NCI-H2227 (cell line): Measurements from ENCODE around the gene INTS3.

Experiments
- DNase-seq: peaks from one replicate; lab custom pipeline; 2025; ENCODE audit not compliant: unreplicated experiment; lab: John Stamatoyannopoulos, UW

INTS3 gene

GRCh38 chr1:153727463-153728304 lies at the start of gene INTS3:
Gene INTS3 (plus strand): TSS chr1:153728050. CDS start chr1:153728635, 585 bp downstream.
- DNase-seq = peak; percentile 100

- DNase-seq = peak; percentile 40
Measured at GRCh38 chr1:153678519-153679336, 49.1 kb upstream of the INTS3 start, which contains the start of gene NPR1. Gene NPR1 (plus strand): TSS chr1:153678688. CDS start chr1:153679109, 421 bp downstream.

GRCh38 chr1:153679337-153680119 lies 48.3 kb upstream of the INTS3 start:
- DNase-seq = peak; percentile 34

- DNase-seq = no peak
Measured at GRCh38 chr1:153680120-153680403, 47.8 kb upstream of the INTS3 start.

- no peak for DNase-seq
Measured at GRCh38 chr1:153682730-153683129, 45.1 kb upstream of the INTS3 start.

GRCh38 chr1:153683854-153684253 lies 44.0 kb upstream of the INTS3 start:
- DNase-seq = no peak

- DNase-seq = no peak
Measured at GRCh38 chr1:153684892-153685291, 43.0 kb upstream of the INTS3 start.

GRCh38 chr1:153685544-153686340 lies 42.1 kb upstream of the INTS3 start:
- no peak for DNase-seq

- DNase-seq = no peak
Measured at GRCh38 chr1:153687346-153688125, 40.3 kb upstream of the INTS3 start.

- no peak for DNase-seq
Measured at GRCh38 chr1:153688276-153688675, 39.6 kb upstream of the INTS3 start.

GRCh38 chr1:153688736-153689328 lies 39.0 kb upstream of the INTS3 start:
- DNase-seq = no peak

- DNase-seq = no peak
Measured at GRCh38 chr1:153693466-153693865, 34.4 kb upstream of the INTS3 start.

GRCh38 chr1:153696741-153697140 lies 31.1 kb upstream of the INTS3 start:
- DNase-seq = no peak

- DNase-seq = no peak
Measured at GRCh38 chr1:153697191-153698019, 30.4 kb upstream of the INTS3 start.

GRCh38 chr1:153698020-153698922 lies 29.6 kb upstream of the INTS3 start:
- peak; percentile 76 for DNase-seq

GRCh38 chr1:153698923-153699714 lies 28.7 kb upstream of the INTS3 start:
- no peak for DNase-seq

- no peak for DNase-seq
Measured at GRCh38 chr1:153699768-153700167, 28.1 kb upstream of the INTS3 start.
